Superior temporal gyrus (tissue), 1 donor: Measurements from ENCODE around the gene CLEC20A.

Experiments
- DNase-seq: peaks from one replicate; pipeline ENCODE4 v3.0.0-alpha.2; 2016; ENCODE audit errors: extremely low spot score

Gene CLEC20A

DNA sequence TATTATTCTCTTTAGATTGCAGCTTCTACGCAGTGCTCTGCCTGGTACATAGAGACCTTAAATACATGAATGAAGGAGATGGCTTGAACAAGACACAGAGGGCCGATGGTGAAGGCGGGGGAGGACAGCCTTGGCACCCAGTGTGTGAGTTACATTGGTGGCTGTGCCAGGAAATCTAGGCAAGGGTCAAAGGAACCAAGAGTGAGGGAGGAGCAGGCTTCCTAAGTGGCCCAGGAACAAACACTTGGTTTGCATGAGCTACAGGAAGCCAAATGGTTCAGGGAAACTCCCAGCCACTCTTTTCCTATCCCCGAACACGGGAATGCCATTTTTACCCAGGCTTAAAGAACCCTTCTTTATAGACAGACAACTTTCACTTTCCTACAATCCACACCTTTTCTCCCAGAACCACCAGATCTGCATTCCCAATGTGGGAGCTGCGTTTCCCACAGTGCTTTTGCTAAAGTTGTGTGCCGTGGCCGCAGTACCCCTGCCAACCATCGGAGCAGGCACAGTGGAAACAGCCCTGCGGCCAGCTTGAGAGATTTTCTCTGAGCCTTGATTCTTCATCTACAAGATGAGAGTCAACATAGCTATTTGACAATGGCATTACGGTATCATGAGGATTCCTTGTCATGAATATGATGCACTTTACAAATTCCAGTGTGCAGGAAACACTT is 3.5 kb upstream of the CLEC20A start:
- DNase-seq: no peak

DNA sequence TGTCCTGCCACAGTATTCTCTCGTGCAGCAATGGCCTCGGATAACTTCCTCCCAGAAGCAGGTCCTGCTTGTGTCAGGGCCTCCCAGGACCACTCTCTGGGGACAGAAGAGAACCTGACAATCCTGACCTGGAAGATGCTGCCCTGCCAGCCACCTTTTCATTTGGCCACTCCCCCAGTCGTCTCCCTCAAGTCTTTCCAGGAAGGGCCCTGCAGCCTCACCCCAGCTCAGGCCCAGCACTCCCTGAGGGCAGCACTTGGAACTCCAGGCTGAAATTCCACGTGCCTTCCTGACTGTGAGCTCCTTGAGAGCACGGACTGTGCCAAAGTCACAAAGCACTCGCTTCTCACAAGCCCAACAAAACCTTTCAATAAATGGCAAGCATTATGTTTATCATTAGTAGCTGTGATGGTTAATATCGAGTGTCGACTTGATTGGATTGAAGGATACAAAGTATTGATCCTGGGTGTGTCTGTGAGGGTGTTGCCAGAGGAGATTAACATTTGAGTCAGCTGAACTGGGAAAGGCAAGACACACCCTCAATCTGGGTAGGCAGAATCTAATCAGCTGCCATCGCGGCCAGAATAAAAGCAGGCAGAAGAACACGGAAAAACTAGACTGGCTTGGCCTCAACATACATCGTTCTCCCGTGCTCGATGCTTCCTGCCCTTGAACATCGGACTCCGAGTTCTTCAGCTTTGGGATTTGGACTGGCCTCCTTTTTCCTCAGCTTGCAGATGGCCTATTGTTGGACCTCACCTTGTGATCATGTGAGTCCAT is 2.3 kb upstream of the CLEC20A start:
- no peak for DNase-seq

DNA sequence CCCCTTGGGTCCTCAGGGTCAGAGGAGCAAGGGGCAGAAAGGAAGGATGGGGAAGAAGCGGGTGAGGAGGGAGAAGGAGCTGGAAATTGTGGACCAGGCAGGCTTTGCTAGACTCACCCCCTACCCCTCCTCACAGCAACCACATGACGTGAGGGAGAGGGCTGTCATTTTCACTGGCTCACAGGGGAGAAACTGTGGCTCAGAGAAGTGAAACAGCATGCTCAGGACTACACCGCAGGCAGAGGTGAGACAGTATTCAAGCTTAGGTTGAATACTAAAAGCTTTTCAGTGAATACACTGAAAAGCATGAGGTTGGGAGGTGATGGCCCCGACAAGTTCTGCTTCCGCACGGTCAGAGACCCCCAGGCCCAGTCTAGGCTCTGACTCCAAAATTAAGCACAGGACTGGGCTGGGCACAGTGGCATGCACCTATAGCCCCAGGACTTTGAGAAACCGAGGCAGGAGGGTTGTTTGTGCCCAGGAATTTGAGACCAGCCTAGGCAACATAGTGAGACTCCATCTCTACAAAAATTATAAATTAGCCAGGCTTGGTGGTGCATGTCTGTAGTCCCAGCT is 1.2 kb upstream of the CLEC20A start:
- DNase-seq: no peak

DNA sequence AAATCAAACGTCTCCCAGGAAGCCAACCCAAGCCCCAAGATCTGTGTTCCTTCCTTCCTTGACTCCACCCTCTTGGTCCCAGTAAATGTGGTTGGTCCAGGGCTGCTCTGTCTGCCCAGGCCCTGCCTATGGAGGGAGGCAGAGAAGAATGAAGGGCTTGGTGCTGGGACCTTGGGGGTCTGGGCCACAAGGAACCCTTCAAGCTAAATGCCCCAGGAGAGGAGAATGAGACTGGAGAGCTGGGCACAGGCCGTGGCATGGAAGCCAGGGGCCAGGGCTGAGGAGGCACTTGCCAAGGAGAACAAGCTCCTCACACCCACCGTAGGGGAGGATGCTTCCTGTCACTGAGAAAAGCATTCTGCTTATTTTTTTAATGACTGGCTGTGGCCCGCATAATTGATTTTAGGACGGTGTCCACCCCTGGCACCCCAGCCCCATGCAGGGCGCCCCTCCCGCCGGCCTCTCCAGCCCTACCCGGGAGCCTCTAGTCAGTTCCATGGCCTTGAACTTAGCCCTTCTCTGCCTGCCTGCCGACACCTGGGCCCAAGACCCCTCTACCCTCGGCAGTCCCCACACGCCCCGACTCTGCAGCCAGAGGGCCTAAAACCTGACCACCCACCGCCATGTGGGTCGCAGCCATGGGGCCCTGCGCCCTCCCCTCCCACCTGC is 889 bp downstream of the CLEC20A start:
- no peak for DNase-seq

DNA sequence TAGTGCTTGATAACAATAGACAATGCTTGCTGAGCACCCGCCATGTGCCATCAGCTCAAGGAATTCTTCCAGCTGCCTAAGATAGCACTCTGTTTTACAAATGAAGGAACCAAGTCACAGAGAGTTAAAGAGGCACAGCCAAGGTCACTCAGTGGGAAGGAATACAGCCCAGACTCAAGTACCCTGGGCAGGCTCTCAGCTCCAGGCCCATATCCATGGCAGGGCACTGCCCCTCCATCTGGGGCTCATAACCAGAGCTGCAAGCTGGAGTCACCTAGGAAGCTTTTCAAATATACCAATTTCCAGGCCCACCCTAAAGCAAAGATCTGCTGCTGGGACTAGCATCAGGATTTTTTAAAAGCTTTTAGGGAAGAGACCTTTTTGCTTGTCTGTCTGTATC is 1.6 kb downstream of the CLEC20A start:
- DNase-seq: no peak

DNA sequence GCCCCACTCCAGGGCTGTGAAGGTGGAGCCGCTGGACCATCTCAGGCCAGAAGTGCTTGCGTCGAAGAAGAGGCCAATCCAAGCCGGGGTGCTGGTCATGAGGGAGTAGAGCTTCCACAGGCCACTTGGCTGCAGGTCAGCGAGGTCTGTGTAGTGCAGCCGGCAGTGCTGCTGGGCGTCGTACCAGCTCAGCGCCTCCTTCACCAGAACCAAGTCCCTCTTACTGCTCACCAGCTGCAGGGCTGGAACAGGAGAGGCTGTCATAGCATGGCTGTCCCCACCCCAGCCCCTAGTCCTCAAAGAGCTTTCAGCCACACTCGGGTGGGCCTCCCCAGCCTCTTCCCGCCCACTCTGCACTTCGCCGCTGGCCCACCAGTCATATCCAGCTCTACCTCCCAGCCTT is 2.2 kb downstream of the CLEC20A start:
- DNase-seq: no peak

DNA sequence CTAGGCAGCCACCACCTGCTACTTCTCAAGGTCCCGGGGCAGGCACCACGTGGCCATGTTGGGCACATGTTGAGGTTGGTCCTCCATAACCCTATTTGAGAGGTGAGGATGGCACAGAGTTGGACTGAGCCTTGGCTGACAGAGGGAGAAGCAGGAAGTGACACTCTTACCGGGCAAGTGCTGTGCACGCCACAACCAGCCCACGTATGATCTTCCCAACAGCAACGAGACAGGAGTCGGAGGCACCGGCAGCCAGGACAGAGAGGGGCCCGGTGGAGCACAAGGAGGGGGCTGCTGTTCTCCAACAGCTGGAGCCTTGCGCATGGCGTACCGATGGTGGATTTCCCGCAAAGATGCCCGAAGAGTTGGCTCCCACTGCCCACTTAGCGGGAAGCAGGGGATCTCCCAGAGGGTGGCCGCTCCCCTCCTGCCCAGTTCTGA is 3.4 kb downstream of the CLEC20A start:
- no peak for DNase-seq

DNA sequence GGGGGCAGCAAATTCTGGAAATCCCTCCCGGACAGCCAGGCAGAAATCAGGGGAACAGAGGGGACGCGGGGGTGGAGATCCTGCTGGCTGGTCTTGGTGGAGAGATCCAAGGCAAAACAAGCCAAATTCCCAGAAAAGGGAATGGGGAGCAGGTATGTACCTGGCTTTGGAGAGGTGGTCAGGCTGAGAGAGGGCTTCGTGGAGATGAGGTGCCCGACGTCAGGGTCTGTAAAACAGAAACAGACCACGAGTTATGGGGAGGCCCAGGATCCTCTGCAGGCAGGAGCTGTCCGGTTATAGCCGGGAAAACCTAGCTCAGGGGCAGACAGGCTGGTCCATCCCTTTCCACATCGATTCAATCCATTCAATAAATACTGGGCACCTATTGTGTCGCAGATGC is 4.4 kb downstream of the CLEC20A start:
- no peak for DNase-seq

DNA sequence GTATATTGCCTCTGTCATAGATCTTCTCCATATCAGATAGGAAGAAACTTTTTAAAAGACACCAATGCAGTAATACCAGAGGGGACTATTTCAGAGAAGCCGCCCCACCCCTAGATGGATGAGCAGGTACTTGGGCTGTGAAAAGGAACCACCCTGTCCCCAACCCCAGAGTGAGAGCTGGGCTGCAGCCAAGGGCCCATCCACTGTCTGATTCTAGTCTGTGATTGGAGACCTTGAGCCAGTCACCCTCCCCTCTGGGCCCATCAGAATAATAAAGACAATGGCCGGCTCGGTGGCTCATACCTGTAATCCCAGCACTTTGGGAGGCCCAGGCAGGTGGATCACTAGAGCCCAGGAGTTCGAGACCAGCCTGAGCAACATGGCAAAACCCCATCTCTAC is 5.0 kb downstream of the CLEC20A start:
- DNase-seq: no peak

DNA sequence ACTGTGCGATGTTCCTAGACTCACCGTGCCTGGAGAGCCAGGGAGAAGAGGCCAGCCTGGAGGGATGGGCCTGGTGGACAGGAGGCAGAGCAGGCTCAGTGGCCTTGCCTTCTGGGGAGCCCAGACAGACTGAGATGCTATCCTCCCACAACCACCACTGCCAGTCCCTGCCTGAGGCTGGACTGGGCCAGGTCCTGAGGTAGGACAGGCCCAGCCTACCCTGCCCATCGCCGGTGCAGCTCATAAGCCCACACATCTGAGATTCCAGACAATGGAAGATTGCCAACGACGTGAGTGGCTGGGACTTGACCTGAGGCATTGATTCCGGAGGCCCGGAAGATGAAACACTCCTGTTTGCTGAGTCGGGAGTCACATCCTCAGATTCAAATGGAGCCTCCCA is 5.8 kb downstream of the CLEC20A start:
- no peak for DNase-seq

DNA sequence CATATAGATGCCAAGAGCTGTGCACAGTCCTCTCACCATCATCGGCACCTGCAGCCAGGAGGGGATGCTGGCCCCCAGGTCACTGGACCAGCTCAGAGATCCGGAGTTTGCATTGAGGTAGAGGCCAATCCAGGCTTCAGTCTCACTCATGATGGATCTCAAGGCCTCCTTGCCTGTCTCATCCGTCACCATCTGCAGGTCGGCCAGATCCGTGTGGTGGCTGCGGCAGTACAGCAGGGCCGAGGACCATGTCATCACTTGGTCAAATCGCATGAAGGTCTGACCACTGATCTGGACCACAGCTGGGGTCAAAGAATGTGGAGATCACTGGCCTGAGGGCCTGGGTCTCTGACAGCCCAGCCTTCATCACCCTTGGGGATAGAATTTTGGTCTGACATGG is 6.6 kb downstream of the CLEC20A start:
- DNase-seq: no peak

DNA sequence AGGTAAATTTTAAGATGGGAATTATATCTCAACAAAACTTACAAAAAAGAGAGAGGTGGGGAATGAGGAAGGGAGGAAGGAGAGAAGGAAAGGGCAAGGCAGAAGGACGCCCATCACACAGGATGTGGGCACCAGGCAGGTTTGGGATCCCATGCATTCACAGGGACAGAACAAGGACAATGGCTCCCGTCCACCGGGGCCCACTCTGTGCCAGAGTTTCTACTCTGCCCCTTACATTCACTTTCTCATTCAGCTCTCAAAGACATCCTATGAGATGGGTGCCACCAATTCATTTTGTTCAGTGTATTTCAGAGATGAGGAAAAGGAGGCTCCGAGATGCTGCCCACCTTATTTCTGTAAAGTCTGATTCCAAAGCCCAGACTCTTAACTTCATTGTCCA is 7.4 kb downstream of the CLEC20A start:
- no peak for DNase-seq

DNA sequence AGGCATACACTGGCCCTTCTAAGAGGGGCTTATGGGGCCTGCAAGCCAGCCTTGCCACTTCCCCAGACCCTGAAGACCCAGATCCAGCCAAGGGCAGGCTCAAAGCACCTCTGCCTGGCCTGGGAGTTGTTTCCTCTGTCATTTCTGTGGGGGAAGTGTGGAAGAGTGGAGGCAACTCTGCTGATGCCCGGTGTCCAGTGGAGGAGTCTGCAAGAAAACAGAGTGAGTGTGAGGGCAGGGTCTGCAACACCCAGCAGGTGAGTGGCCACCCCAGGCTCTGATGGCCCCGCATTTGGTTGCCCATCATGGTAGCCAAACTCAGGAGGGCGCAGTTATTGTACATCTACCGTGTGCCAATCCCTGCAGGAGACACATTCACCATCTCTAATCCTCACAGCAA is 8.4 kb downstream of the CLEC20A start:
- DNase-seq: no peak

DNA sequence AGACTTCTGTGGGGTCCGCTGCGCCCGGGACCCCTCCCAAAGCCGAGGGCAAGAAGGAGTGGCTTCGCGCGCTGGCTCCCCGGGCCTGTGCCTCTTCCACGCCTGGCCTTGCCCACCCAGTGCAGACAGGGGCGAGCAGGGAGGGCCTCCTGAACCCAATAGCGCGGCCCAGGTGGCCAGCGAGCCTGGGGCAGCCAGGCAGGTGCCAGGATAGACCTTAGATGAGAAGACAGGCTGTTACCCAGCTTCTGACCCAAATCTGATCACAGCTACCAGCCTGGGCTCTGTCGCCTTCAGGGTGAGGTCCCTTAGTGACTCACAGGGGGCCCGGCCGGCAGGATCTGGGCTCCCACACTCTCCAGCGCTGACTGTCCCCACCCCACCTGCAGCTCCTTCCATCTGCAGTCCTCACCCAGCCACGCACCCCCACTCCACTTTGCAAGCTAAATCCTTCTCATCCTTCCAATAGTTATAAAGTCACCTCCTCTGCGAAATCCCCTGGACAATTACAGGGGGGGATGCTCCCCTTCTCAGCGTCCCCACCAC is 9.6 kb downstream of the CLEC20A start:
- no peak for DNase-seq

DNA sequence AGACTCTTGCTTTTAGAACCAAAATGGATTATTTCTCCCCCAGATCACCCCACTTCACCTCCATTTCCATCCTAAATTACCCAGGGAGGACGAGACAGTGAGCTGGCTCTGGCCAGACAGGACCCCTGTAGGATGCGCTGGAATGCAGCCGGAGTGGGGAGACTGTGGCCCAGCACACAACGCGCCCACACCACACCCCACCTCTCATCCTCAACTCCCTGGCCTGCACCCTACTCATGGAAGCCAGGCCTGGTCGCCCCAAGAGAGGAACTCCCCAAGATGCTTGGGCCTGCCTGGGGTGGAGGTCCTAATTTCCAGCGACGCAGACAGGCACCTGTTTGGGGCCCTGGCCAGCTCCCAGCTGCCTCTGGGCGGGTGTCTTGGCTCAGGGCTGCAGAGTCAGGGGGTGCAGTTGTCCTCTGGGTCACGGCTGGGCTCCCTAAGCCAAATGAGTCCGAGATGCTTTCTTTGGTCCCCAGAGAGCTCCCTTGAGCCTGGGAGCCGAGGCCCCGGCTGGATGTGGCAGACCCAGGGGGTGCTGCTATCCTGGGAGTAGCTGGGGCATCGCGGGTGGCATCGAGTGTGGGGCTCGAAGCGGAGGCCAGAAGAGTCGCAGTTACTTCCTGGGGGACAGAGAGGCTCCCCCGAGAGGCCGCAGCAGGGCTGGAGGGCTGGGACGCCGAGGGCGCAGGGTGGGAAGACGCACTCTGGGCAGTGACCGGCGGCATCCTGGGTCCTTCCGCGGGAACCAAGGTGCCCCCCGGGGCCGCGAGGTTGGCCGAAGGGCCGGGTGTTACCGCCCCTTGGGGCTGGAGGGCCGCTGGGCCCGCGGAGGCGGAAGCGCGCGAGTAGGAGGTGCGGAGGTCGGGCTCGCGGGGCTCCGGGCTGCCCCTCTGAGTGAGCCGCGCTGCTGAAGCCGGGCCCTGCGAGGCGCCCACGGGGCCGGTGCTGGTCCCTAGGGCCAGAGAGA is 10.4 kb downstream of the CLEC20A start:
- no peak for DNase-seq

DNA sequence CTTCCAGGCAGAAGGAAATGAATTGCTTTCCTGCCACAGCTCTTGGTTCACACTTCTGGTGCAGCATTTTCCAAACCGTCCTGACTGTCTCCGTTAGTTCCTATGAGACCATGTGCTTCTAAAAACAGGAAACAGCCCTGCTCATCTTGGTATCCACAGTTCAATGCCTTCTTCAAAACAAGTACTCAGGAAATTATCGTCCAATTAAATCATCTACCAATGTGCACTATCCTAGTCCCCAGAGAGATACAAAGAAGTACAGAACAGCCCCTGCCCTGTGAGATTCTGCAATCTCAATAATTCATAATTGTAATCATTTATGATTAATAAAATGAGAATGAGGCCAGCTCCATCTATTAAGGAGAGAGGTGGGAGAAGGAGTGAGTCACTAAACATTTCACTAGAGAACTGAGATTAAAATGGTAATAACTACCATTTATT is 11.2 kb downstream of the CLEC20A start:
- DNase-seq: no peak

DNA sequence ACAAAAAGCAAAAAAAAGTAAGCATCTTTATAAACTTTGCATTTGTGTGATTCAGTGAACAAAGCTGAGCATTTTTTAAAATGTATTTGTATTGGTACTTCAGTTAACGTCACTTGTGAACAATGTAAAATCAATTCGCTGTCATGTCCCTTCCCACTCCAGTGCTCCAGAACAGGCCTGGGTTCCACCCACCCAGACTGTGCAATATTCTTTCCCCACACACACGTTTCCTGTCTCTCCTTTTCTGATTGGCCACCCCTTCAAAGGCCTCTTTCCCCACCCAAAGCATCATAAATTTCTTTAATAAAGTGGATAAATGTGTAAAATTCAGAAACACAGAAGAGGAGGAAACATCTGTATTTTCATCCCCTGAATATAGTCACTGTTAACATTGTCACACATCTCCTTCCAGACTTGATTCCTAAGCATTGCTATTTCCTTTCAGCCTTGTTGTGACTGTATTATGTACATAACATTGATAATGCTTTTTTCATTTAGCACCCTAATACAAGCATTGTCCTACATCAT is 12.0 kb downstream of the CLEC20A start:
- DNase-seq: no peak

DNA sequence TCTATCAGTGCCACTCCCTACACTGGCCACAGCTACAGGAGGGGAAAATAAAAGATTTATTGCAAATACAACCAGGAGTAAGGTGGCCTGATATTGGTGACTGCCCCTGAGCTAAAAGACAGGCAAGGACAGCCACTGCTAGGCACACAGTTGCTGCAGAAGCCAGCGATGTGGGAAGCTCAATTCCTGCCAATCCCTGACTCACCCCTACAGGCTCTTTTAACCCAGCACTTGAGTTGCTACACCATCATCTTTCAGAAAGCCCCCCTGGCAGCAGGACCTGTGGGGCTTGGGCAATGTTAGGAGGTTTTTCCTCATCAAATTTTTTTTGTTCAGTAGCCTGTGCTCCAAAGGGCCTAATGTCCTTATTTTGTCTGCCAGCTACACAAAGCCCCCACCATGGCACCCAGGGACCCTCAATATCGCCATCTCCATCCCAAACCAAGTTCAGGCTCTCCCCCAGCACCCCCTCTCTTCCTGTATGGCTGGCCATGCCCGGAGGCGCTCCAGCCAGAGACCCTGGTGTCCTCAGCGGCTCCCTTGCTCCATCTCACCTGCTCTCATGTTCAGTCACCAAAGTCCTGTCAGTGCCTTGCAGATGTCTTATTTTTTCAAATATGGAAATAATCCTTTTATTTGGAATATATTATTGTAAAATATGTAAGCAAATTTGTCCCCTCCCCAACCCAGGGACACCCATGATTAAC is 13.4 kb downstream of the CLEC20A start:
- no peak for DNase-seq

DNA sequence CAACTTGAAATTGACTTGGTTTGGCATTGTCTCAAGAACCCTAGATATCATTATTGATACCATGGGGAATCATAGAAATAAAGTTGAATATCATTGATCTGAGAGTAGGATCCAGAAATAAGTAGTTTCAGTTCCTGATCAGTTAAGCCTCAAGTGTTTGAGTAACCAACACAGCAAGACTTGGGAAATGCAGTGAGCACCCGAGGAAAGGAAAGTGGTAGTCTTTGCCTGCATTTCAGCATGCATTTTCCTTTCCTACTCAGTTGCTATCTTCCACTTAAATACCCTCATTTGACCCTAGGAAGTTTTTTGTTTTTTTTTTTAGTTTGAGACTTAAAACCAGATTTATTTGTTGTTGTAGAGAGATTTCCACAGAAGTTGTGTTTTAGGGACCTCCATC is 18.9 kb downstream of the CLEC20A start:
- DNase-seq: no peak

DNA sequence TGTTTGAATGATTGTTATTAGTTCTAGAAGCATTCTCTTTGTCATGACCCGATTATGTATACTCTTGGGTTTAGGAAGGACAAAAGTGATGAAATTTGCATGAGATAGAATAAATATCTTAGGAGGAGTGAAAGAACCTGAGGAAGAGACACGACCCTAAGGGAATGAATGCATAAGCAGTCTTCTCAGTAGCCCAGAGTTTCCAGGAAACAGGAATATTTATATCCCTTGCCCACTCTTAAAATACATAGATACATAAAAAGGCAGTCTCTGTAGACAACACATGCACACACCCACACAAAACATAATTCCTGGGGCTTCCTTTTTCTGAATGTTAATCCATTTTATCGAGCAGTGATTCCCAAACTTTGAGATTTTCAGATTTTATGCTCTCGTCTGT is 19.4 kb downstream of the CLEC20A start:
- no peak for DNase-seq
